Kasumi-1 (cell line): ENCODE data around the gene MMD.
A peak's percentile ranks its signal among the peaks of the same experiment; 100 is the strongest.
"Not testable (repeated sequence)": the region's sequence is repeated elsewhere in the genome, so short reads cannot be mapped to it uniquely, and the experiment has no call there.

ENCODE experiments used
- DNase-seq, 2 experiments: peaks; one replicate each; lab custom pipeline; 2025; lab: John Stamatoyannopoulos, UW

Gene MMD

DNA sequence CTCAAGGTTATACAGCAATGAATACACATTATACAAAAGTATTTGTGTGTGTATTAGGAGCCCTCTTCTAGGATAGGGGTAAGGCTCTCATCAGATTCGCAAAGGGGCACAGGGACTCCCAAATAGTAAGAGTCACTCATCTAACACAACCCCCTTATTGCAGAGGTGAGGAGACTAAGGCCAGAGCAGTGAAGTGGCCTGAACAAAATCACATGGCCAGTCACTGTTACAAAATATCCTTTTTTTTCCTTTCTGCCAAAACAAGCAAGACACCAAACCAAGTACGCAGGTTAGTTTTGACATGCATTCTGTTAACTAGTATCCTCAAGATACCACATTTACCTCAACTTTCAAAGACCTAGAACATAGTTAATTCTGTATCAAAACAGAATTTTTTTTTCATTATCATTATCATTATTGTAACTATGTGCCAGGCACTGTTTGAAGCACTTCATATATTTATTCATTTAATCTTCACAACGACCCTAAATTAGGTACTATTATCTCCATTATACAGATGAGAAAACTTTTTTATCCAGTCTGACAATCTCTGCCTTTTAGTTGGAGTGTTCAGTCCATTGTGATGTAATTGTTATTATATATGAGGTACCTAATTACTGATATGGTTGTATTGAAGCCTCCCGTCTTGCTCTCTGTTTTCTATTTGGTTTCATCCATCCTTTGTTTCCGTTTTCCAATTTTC, 25.7 kb downstream of the MMD start:
- DNase-seq: no peak

DNA sequence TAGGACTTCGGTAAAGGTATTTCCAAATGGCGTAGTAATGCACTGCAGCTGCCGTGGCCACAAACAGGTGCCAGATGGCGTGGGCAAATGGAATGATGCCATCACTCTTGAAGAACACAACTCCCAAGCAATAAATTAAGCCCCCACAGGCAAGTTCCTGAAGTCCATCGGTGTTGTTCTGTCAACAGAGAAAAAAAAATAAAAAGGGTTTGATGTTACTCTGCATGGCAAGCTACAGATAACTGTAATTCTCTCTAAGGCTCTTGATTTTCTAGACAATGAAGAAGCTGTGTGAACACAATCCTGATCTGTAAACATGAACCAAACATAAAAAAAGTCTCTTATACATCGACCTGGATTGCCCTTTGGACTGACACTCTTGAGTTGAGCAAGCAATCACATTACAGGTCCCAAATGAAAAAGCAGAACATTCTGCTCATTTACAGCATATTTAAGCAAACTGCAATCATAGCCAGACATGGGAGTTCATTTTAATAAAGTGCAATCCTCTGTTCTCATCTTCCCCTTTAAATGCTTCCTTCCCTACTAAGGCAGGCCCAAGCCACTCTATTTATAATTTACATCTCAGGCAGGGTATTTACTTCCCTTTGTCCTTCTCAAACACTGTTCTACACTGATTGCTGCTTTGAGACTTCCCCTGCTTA, 27.1 kb downstream of the MMD start:
- DNase-seq: peak in 1 of 2 experiments; percentile 37

DNA sequence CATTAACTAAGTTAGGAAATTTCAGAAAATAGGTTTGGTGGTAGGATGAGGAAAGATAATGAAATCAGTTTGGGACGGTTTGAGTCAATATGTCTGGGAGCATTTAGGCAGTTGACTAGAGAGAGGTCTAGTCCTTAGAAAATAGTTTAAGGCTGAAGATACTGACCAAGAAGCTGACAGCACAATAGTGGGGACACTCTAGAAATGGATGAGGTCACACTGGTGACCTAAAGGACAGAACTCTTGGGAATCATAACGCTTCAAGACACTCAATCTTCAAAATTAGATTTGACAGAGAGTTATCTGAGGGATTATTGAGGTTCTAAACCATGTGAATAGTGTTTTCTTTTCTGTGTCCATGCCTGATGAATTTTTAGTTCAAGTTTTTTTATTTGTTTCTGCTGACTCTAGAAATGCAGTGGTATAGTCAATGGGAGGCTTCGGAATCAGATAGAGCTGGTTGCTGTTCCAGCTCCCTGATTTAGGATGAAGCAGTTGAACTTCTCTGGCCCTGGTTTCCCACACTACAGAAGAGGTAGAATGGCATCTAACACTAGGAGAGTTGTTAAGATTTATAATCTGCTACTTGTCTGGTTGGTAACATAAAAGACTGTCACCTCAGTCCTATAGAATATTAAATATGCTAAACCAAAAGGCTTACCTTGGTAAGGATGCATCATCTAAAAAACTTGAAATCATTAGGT, 29.7 kb downstream of the MMD start:
- no peak for DNase-seq

DNA sequence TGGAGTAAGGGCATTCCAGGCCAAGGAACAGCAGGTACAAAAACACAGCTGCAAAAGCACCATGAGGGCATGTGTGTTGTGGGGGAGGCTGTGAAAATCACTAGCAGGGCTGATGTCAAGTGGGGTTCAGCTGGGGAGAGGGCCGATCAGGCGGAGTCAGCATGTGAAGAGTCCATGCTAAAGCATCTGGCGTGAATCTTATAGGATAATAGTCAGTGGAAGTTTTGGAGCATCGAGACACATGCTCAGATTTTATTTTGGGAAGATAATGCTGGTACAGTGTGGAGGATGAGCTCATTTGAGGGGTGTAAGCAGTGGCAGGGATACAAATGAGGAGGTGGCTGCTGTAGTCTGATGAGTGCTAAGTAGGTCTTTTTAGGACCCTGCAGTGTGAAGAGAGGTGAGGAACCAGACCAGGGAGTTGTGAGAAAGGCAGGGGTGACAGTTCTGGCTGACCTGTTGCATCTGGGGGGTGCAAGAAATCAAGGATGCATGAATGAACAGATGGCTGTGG, 30.3 kb downstream of the MMD start:
- DNase-seq: no peak

DNA sequence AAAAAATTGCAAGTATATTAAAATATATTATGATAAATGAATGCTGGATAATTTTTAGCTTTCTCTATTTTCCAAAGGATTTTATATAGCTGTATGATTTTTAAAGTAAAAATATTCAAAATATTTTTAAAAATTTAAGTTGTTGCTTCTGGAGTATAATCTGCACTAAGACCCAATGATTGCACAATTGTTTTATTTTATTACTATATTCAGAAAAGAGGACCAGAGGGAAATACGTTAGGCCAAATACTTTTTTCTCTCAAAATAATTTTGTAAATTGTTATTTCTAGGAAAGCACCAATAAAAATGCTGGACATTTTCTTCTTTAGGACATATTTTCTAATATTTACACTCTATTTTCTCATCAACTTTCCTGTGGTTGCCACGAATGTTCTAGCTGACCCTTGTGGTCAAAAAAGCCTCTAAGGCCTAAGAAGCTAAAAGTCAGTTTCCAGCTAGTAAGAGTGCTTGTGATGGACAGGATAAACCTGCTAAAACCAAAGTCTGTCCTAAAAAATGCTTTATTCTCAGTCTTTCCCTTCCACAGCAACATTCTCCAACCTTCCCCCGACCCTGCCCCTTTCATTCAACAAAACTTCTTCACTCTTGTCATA, 31.2 kb downstream of the MMD start:
- DNase-seq: no peak

DNA sequence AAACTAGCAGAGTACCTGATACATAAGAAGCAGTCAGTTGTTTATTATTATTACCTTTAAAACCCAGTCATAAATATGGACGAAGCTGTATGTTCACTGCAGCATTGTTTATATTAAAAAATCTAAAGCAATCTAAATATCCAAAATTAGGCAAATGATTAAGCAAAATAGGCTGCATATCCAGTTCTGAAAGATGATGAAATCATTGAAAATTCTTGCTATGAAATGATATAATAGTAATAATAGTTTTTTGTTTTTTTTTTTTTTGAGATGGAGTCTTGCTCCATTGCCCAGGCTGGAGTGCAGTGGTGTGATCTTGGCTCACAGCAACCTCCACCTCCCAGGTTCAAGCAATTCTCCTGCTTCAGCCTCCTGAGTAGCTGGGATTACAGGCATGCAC, 31.9 kb downstream of the MMD start:
- not testable (repeated sequence) for DNase-seq

DNA sequence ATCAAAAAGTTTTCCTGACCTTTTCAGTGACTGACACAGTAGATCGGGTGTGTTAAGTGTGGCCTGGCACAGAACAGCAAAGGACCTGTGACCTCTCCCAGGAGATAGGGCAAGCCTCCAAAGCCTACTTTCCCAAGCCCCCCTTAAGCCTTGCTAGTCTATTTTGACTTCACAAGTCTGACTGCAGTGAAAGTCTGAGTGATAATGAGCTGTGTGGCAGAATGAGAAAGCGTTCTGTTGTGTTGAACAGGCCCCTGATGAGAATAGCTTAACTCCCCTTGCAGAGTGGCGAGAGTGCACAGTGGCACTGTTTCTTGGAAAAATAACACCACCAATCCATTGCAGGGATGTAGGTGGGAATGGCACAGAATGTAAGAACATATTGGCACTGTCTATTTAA, 32.8 kb downstream of the MMD start:
- no peak for DNase-seq

DNA sequence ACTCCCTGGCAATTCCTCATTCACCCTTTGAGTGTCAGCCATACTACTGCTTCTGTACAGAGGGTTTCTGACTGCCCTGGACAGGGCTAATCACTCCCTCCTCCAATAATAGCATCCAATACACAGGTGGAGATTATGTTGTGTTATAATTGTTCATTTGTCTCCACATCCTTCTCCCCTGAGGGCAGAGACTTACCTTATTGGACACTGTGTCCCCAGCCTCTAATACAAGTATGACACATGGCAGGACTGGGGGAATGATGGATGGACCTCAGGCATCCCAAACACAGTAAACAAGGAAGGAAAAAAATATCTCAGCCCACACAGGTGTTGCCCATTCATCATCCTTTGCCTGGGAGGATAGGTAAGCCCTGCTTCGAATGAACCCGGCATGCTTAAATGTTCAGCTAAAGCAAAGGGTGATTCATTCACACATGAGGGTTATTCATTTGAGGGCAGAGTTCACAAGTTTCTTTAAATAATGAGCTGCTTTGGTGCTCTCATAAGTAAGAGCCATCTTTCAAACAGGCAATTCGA, 34.8 kb downstream of the MMD start:
- no peak for DNase-seq

DNA sequence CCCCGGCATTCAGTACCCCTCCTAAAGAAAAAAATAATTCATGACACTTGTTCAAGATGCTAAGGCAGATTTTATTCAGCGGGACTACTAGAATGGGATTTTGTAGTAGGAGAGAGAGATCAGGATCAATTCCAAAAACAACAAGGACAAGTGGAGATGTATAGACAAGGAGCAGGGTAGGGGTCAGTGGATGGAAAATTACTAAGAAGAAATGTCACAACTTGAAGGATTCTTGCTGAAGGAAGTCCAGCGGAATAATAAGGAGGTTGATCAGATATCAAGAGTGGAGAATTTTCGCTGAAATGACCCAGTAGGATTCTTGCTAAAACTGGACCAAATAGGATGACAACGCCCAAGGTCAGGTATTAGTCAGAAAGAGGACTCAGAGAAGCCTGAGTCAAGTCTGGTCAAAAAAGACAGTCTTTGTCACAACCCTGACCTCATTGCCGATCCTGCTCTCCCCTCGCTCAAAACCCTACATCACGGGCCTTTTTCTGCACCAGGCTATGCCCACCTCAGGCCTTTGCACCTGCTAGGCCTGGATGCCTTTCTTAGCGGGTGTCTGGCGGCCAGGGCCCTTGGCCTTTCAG, 36.9 kb downstream of the MMD start:
- no peak for DNase-seq

DNA sequence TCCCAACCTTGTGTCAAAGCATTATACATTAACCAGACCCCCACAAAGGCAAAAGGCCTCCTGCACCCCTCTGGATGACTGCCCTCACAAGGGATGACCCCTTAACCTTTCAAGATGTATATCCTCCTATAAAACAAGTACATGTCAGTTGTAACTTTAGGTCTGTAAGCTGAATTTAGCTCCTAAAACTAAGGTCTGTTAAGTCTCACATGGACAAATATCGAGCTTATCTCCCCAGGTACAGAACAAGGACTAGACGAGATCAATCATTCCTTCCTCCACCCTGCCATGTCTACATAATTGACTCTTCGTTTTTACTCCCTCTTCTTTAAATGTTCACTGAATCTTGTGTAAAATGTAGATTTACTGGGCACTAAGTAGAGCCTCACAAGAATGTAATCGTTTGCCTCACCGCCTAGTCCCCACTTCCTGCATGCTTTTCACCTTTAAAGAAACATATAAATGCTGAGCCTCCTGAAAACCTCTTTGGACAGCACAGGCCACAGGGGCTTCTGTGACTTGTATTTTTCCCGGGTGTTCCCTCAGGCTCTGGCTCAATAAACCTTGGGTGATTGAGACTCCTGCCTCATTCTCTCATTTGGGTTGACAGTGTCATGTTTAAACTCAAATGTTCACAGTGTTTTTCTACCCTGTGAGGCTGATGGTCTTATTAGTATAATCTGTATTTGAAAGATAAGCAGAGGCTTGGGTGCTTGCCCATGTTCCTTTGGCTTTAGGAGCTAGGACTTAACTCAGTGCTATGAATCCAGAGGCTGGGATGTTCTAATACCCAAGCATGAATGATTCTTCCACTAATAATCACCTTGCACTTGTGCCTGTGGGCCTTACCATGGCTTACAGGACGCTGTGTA, 37.6 kb downstream of the MMD start:
- DNase-seq: no peak

DNA sequence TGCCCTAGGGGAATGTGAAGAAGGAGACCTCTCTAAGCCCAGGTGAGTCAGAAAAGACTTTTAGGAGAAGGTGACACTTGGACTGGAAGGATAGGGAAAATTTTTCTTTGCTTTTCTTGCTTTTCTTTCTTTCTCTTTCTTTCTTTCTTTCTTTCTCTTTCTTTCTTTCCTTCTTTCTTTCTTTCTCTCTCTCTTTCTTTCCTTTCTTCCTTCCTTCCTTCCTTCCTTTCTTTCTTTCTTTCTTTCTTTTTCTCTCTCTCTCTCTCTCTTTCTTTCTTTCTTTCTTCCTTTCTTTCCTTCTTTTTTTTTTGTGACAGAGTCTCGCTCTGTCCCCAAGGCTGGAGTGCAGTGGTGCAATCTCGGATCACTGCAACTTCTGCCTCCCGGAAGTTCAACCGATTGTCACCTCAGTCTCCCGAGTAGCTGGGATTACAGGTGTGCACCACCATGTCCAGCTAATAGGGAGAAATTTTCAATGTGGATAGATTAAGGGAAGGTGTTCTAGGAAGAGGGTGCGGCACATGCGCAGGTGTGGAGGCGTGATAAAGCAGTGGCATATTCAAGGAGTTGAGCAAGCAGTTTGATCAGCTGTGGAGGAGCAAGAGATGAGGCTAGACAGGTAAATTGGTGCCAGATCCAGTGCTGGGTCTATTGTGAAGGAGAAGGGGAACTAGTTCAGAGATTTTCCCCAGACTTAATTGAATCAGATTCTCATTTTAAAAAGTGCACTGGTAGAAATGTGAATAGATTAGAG, 40.4 kb downstream of the MMD start:
- no peak for DNase-seq

DNA sequence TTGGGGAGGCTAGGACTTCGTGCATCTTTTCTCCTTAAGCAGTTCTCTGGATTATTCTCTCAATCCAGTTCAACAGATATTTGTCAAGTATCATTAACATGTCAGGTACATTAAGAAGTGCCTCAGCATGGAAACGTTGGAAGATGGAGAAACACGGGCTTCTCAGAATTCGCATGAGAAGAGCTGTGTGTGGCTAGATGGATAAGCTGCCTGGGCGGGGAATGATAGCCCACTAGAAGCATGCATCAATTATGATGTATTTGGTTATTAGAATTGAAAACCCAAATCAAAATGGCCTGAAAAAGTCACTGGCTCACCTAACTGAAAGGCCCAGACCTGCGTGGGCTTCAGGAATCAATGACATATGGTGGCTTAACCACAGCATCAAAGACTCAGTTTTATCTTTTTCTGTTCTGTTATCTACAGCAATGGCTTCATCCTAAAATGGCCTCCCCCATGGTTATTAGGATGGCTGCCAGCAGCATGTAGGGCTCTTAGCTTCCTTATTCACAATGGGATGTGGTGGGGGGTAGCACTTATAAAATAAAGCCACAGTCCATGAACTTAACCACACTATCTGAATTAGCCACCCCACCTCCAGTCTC, 43.9 kb downstream of the MMD start:
- no peak for DNase-seq

DNA sequence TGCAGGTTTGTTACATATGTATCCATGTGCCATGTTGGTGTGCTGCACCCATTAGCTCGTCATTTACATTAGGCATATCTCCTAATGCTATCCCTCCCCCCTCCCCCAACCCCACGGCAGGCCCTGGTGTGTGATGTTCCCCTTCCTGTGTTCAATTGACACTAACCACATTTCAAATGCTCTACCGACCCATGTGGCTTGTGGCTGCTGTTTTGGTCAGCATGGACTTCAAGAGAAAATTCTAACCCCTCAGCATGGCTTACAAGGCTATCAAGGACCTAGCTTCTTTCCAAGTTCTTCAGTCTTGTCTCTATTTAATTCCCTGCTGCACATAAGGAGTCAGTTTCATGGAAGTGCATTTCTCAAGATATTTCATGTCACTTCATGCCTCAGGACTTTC, 52.9 kb downstream of the MMD start:
- no peak for DNase-seq

DNA sequence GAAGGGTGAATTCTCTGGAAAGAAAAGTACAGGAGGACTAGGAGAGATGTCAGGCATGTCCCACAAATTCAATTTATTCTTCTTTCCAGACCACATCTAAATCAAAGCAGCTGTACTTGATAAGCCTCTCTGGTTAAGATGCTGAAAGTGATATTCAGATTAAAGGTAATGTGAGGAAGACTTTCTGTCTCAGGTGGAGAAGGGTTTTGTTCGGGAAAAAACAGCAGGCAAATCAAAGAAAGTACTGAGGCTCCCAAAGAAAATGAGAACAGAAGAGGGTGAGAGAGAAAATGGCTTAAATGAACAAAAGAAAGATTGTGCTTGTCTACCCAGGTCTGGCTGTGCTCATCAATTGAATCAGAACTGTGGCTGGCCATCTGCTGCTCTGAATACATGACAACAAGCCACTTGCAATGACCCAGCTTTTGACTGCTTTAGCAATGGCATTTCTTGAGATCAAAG, 55.6 kb downstream of the MMD start:
- DNase-seq: no peak

DNA sequence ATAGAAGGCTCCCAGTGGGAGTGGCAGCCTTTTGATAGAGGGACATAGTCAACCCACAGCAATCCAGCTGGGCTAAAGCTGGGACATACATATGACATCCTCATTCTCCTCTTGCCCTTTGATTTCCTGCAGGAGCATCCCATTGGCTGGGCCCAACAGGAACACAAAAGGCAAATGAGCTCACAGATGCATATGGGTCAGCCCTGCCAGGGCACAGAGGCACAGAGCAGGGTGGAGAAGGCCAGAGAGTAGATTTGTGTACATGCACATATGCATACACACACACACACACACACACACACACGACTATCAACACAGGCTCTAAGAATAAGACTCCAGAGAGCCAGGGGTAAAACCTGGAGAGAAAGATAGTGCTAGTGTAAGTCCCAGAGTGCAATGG, 58.6 kb downstream of the MMD start:
- DNase-seq: no peak

DNA sequence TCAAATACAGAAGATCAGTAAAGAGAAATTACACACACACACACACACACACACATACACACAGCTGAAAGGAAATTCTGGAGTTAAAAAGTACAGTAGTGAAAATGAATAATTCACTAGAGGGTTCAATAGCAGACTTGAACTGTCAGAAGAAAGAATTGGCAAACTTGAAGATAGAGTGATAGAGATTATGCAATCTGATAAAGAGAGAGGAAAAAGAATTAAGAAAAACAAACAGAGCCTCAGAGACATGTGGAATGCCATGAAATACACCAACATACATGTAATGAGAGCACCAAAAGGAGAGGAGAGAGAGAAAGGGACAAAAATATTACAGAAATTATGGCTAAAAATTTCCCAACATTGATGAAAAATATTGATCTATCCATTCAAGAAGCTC, 60.7 kb downstream of the MMD start:
- DNase-seq: no peak

DNA sequence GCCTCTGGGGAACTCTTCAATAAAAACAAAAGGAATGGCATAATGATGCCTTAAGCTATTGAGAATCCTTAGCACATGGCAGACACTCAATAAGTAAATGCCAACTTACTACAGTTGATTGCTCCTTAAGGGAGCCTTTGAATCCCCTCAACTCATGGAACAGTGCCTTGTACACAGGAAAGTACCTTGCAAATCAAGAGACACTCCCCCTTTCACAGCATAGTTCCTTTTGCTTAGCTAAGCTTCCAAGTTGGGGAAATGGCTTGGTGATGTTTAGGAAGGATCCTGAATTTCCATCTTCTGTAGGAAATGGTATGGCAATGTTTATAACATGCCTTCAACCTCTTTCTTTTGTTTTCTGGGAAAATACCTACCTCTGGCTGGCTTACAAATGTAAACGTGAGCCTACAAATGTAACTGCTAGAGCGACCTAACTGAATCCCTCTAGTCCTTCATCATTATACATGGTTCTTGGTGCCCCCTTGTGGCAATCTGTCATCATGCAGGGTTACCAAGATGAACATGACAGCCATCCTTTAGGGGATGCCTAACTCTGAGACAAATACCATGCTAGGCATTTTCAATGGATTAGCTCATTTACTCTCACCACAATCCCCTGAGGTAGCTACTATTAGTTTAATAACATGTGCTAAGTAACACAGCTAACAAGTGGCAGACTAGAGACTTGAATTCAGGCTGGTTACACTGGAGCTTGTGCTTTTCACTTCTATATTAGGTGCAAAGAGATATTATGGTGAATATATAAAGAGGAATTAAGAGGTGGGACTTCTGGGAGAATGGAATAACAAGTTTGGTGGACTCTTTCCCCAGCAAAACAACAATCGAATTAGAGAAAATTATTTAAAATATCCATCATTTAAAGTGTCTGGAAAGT, 65.0 kb downstream of the MMD start:
- peak; percentile 89 to 95 for DNase-seq

DNA sequence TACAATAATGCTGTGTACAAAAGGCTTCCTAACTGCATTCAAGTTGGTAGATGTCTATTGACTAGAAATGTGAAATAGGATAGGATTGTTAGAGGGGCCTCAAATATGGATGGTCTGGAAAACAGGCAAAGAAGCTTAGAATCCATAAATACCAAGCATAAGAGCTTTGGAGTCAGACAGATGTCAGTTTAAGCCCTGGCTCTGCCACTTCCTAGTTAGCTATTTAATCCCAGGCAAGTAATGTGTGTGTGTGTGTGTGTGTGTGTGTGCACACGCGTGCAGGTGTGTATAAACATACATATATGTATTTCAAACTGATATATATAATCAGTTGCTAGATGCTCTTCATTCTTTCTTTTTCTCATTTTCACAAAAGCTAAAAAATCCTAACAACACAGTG, 66.7 kb downstream of the MMD start:
- no peak for DNase-seq

DNA sequence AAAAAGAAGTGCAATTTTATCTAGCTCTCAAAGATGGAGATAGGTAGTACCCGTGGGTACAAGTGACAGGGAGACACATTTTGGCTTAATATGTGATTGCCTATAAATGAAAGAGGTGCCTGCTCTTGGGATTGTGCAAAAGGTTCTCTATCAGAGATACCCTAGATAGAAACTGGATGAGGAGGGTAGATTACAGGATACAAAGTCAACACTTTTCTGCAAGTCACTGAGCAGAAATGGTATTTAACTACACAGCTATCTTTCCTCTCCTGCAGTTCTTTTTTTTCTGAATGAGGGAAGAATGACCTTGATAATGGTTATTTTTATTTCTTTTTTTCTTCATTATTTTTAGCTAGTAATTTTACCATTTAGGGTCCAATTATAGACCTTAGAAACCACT, 67.6 kb downstream of the MMD start:
- DNase-seq: no peak
